ENCODE measurements around the gene SLIT3.

SLIT3 gene

GRCh38 chr5:168765551-168766425, 535.2 kb downstream of the SLIT3 start:
- TF ChIP-seq POU2F2 (IDR thresholded peaks at IDR 0.05; ENCODE audit: low read depth, low read length): no peak
- no peak for TF ChIP-seq TAF1 (IDR thresholded peaks at IDR 0.05; ENCODE audit: low read depth, low read length)
- no peak for TF ChIP-seq PAX5 (IDR thresholded peaks at IDR 0.05; ENCODE audit: insufficient read depth, low read length, severe bottlenecking)
- TF ChIP-seq SPI1 (IDR thresholded peaks at IDR 0.05; ENCODE audit: low read depth, low read length): no peak
- no peak for TF ChIP-seq POLR2A (IDR thresholded peaks at IDR 0.05; ENCODE audit: low read depth, low read length)
- TF ChIP-seq POLR2AphosphoS5 (IDR thresholded peaks at IDR 0.05; ENCODE audit: low read depth, low read length): no peak
- no peak for FAIRE-seq
- DNase-seq (ENCODE audit: insufficient read length, low spot score): no peak

- no peak for FAIRE-seq
- no peak for DNase-seq (ENCODE audit: insufficient read length, low spot score)
- TF ChIP-seq SPI1 (IDR thresholded peaks at IDR 0.05; ENCODE audit: low read depth, low read length) (no peak), POLR2A (IDR thresholded peaks at IDR 0.05; ENCODE audit: low read depth, low read length) (no peak), POLR2AphosphoS5 (IDR thresholded peaks at IDR 0.05; ENCODE audit: low read depth, low read length) (no peak), TAF1 (IDR thresholded peaks at IDR 0.05; ENCODE audit: low read depth, low read length) (no peak), PAX5 (IDR thresholded peaks at IDR 0.05; ENCODE audit: insufficient read depth, low read length, severe bottlenecking) (no peak), POU2F2 (IDR thresholded peaks at IDR 0.05; ENCODE audit: low read depth, low read length) (no peak)
Observed at GRCh38 chr5:168765086-168765550, 535.8 kb downstream of the SLIT3 start.

GRCh38 chr5:168756453-168757391, 544.2 kb downstream of the SLIT3 start:
- DNase-seq (ENCODE audit: insufficient read length, low spot score) (no peak), FAIRE-seq (no peak)
- TF ChIP-seq POU2F2 (IDR thresholded peaks at IDR 0.05; ENCODE audit: low read depth, low read length) (no peak), PAX5 (IDR thresholded peaks at IDR 0.05; ENCODE audit: insufficient read depth, low read length, severe bottlenecking) (no peak), POLR2A (IDR thresholded peaks at IDR 0.05; ENCODE audit: low read depth, low read length) (no peak), POLR2AphosphoS5 (IDR thresholded peaks at IDR 0.05; ENCODE audit: low read depth, low read length) (no peak), TAF1 (IDR thresholded peaks at IDR 0.05; ENCODE audit: low read depth, low read length) (no peak), SPI1 (IDR thresholded peaks at IDR 0.05; ENCODE audit: low read depth, low read length) (no peak)

GRCh38 chr5:168755548-168756093, 545.3 kb downstream of the SLIT3 start:
- no peak for TF ChIP-seq POU2F2 (IDR thresholded peaks at IDR 0.05; ENCODE audit: low read depth, low read length)
- no peak for TF ChIP-seq SPI1 (IDR thresholded peaks at IDR 0.05; ENCODE audit: low read depth, low read length)
- no peak for TF ChIP-seq POLR2AphosphoS5 (IDR thresholded peaks at IDR 0.05; ENCODE audit: low read depth, low read length)
- TF ChIP-seq POLR2A (IDR thresholded peaks at IDR 0.05; ENCODE audit: low read depth, low read length): no peak
- no peak for TF ChIP-seq PAX5 (IDR thresholded peaks at IDR 0.05; ENCODE audit: insufficient read depth, low read length, severe bottlenecking)
- TF ChIP-seq TAF1 (IDR thresholded peaks at IDR 0.05; ENCODE audit: low read depth, low read length): no peak
- DNase-seq (ENCODE audit: insufficient read length, low spot score) (no peak), FAIRE-seq (no peak)

- no peak for TF ChIP-seq TAF1 (IDR thresholded peaks at IDR 0.05; ENCODE audit: low read depth, low read length)
- no peak for TF ChIP-seq PAX5 (IDR thresholded peaks at IDR 0.05; ENCODE audit: insufficient read depth, low read length, severe bottlenecking)
- no peak for TF ChIP-seq POLR2AphosphoS5 (IDR thresholded peaks at IDR 0.05; ENCODE audit: low read depth, low read length)
- no peak for TF ChIP-seq POU2F2 (IDR thresholded peaks at IDR 0.05; ENCODE audit: low read depth, low read length)
- FAIRE-seq (no peak), DNase-seq (ENCODE audit: insufficient read length, low spot score) (no peak)
Observed at GRCh38 chr5:168753691-168754254, 547.2 kb downstream of the SLIT3 start.

- no peak for DNase-seq (ENCODE audit: insufficient read length, low spot score)
- TF ChIP-seq SPI1 (IDR thresholded peaks at IDR 0.05; ENCODE audit: low read depth, low read length) (no peak), POLR2A (IDR thresholded peaks at IDR 0.05; ENCODE audit: low read depth, low read length) (no peak), POLR2AphosphoS5 (IDR thresholded peaks at IDR 0.05; ENCODE audit: low read depth, low read length) (no peak), TAF1 (IDR thresholded peaks at IDR 0.05; ENCODE audit: low read depth, low read length) (no peak), POU2F2 (IDR thresholded peaks at IDR 0.05; ENCODE audit: low read depth, low read length) (no peak), PAX5 (IDR thresholded peaks at IDR 0.05; ENCODE audit: insufficient read depth, low read length, severe bottlenecking) (no peak)
- no peak for FAIRE-seq
Observed at GRCh38 chr5:168752416-168753190, 548.3 kb downstream of the SLIT3 start.

- DNase-seq (ENCODE audit: insufficient read length, low spot score): no peak
- TF ChIP-seq PAX5 (IDR thresholded peaks at IDR 0.05; ENCODE audit: insufficient read depth, low read length, severe bottlenecking) (no peak), POU2F2 (IDR thresholded peaks at IDR 0.05; ENCODE audit: low read depth, low read length) (no peak), POLR2AphosphoS5 (IDR thresholded peaks at IDR 0.05; ENCODE audit: low read depth, low read length) (no peak), TAF1 (IDR thresholded peaks at IDR 0.05; ENCODE audit: low read depth, low read length) (no peak), POLR2A (IDR thresholded peaks at IDR 0.05; ENCODE audit: low read depth, low read length) (no peak), SPI1 (IDR thresholded peaks at IDR 0.05; ENCODE audit: low read depth, low read length) (no peak)
- FAIRE-seq: no peak
Observed at GRCh38 chr5:168752012-168752411, 548.9 kb downstream of the SLIT3 start.

GRCh38 chr5:168750926-168751325, 550.0 kb downstream of the SLIT3 start:
- FAIRE-seq (no peak), DNase-seq (ENCODE audit: insufficient read length, low spot score) (no peak)
- no peak for TF ChIP-seq POLR2A (IDR thresholded peaks at IDR 0.05; ENCODE audit: low read depth, low read length)
- no peak for TF ChIP-seq POLR2AphosphoS5 (IDR thresholded peaks at IDR 0.05; ENCODE audit: low read depth, low read length)
- no peak for TF ChIP-seq POU2F2 (IDR thresholded peaks at IDR 0.05; ENCODE audit: low read depth, low read length)
- no peak for TF ChIP-seq TAF1 (IDR thresholded peaks at IDR 0.05; ENCODE audit: low read depth, low read length)
- no peak for TF ChIP-seq SPI1 (IDR thresholded peaks at IDR 0.05; ENCODE audit: low read depth, low read length)

Data from GM12891 (cell line).